MM.1S (cell line): ENCODE results near the gene CTRB2.
"Not testable (repeated sequence)": the region's sequence is repeated elsewhere in the genome, so short reads cannot be mapped to it uniquely, and the experiment has no call there.

Source experiments
- EZH2 ChIP-seq: fragments of 300-600 bp; sonication (generic); optimal IDR thresholded peaks from 2 replicates; pipeline ENCODE3; 2017; ENCODE audit warnings: low read depth, mild to moderate bottlenecking, antibody characterized with exemption, low read length, mixed read lengths
- EZH2phosphoT487 ChIP-seq: fragments of 300-600 bp; sonication (generic); IDR thresholded peaks from 2 replicates; pipeline ENCODE4 v1.6.1; 2018; ENCODE audit warnings: antibody characterized with exemption, low read length
- TF ChIP-seq, protein P1 (sequence below): fragments of 300-600 bp; sonication (generic); IDR thresholded peaks from 2 replicates; pipeline ENCODE4 v1.5.1; 2016; ENCODE audit warnings: antibody characterized with exemption, low read length, mixed read lengths

DNA sequence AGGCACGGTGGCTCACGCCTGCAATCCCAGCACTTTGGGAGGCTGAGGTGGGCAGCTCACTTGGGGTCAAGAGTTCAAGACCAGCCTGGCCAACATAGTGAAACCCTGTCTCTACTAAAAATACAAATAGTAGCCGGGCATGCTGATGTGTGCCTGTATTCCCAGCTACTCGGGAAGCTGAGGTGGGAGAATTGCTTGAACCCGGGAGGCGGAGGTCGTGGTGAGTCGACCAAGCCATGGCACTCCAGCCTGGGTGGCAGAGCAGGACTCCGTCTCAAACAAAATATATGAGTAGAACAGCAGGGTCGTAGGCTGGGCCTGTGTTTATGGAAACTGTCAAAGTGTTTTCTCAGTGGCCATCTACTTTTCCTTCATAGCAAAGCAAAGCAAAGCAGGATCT, 4.3 kb upstream of the CTRB2 start:
- TF ChIP-seq, protein P1, sequence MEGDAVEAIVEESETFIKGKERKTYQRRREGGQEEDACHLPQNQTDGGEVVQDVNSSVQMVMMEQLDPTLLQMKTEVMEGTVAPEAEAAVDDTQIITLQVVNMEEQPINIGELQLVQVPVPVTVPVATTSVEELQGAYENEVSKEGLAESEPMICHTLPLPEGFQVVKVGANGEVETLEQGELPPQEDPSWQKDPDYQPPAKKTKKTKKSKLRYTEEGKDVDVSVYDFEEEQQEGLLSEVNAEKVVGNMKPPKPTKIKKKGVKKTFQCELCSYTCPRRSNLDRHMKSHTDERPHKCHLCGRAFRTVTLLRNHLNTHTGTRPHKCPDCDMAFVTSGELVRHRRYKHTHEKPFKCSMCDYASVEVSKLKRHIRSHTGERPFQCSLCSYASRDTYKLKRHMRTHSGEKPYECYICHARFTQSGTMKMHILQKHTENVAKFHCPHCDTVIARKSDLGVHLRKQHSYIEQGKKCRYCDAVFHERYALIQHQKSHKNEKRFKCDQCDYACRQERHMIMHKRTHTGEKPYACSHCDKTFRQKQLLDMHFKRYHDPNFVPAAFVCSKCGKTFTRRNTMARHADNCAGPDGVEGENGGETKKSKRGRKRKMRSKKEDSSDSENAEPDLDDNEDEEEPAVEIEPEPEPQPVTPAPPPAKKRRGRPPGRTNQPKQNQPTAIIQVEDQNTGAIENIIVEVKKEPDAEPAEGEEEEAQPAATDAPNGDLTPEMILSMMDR = not testable (repeated sequence)
- not testable (repeated sequence) for TF ChIP-seq EZH2phosphoT487, EZH2
